Measurements from ENCODE around the gene HLX. TPM values are rescaled to one million over a fixed set of nuclear protein-coding genes. Genes with fewer than 3 reads are reported as not detected.

The HLX gene
- total and polyA plus RNA-seq, 2 of the 13 experiments (the other 11 are each of a cell fraction or from before 2014, with no cell fraction given) = 0.30 to 0.35 TPM

GRCh38 chr1:220902916-220903315 is 23.7 kb downstream of the HLX start:
- ChIA-PET POLR2A (no interaction called here), CTCF (ENCODE audit: low intra/inter-chr PET ratio, low total read pairs) (no interaction called here)
- H4K20me1 ChIP-seq (ENCODE audit: insufficient read depth, low read length) = no peaks in the 10 kb centered on the region
- DNase-seq (ENCODE audit: low spot score) (no peak), FAIRE-seq (no peak), ATAC-seq (no peak)
- in situ Hi-C loops (cut with HindIII; ENCODE audit: extremely low pct_ligation_motif_present, low pct_unique_long_range_greater_than_20kb) = no loop called here
- H3K27me3 ChIP-seq (ENCODE audit: control insufficient read depth in 1 of 2, insufficient read depth in 2 of 2, low read length in 2 of 2) = peaks cover 2 to 15% of the 10 kb centered on the region in 2 experiments; a peak in 4 of 5 replicates
- H3K79me2 ChIP-seq (ENCODE audit: insufficient read depth, low read length) = no peaks in the 10 kb centered on the region
- H3K36me3 ChIP-seq (replicated peaks in 1 of 2; ENCODE audit: control insufficient read depth in 1 of 2, insufficient read depth in 2 of 2, low read length in 2 of 2) = no peaks in the 10 kb centered on the region
- H3K9ac ChIP-seq (ENCODE audit: insufficient read depth, low read depth, low read length) = no peak overlapping the region
- H3K4me2 ChIP-seq (ENCODE audit: low read depth, low read length) = no peak overlapping the region
- H3K4me3 ChIP-seq (replicated peaks in 1 of 3; ENCODE audit: insufficient read depth in 1 of 3, low read depth in 2 of 3, low read length in 3 of 3) = no peak overlapping the region
- no peaks in the 10 kb centered on the region for H3K9me3 ChIP-seq (ENCODE audit: low read length)
- no peaks in the 10 kb centered on the region for H3K4me1 ChIP-seq (ENCODE audit: insufficient read depth, low read length)
- H2AFZ ChIP-seq (ENCODE audit: low read length) = no peak overlapping the region
- no peak overlapping the region for H3K27ac ChIP-seq (ENCODE audit: extremely low read length, insufficient read depth, low read length)
- intact Hi-C loops (cut with micrococcal nuclease; ENCODE audit: unreplicated experiment) = no loop called here
- BruUV-seq (replicated peaks) = no TSS peak
- WGBS (ENCODE audit: low lambda C conversion rate) = 0% methylated on average over 1 of the region's 1 CpG
- TF ChIP-seq YEATS4 (CRISPR knock-in tag; IDR thresholded peaks at IDR 0.05; ENCODE audit: borderline replicate concordance) (no peak), TBL1XR1 (IDR thresholded peaks at IDR 0.05; ENCODE audit: borderline replicate concordance, low read length, partially characterized antibody) (no peak), MTERF4 (CRISPR knock-in tag; IDR thresholded peaks at IDR 0.05) (no peak), JUNB (CRISPR knock-in tag; IDR thresholded peaks at IDR 0.05; ENCODE audit: borderline replicate concordance) (no peak), ZNF850 (CRISPR knock-in tag; conservative IDR thresholded peaks at IDR 0.05) (no peak), RFXANK (CRISPR knock-in tag; IDR thresholded peaks at IDR 0.05) (no peak), HMGXB3 (CRISPR knock-in tag; IDR thresholded peaks at IDR 0.05; ENCODE audit: borderline replicate concordance) (no peak), ZNF629 (CRISPR knock-in tag; conservative IDR thresholded peaks at IDR 0.05) (no peak), ZFP37 (CRISPR knock-in tag; IDR thresholded peaks at IDR 0.05; ENCODE audit: borderline replicate concordance) (no peak), SOX6 (IDR thresholded peaks at IDR 0.05) (no peak), SOX6 (CRISPR knock-in tag; IDR thresholded peaks at IDR 0.05) (no peak), MBNL3 (CRISPR knock-in tag; conservative IDR thresholded peaks at IDR 0.05) (no peak), ZNF142 (CRISPR knock-in tag; IDR thresholded peaks at IDR 0.05) (no peak), GTF2F1 (IDR thresholded peaks at IDR 0.05; ENCODE audit: low read length) (no peak), BHLHE40 (IDR thresholded peaks at IDR 0.05; ENCODE audit: low read length) (no peak), HDAC6 (IDR thresholded peaks at IDR 0.05; ENCODE audit: low read depth, low read length) (no peak), HHEX (CRISPR knock-in tag; IDR thresholded peaks at IDR 0.05) (no peak)

Measured in HepG2 (cell line).